WTC11 (cell line): ENCODE data around the gene KIAA1755. TPM values are rescaled to one million over a fixed set of nuclear protein-coding genes. Genes with fewer than 3 reads are reported as not detected.

Source experiments
- ATAC-seq: fragments of 200-7000 bp; cut with Tn5 transposase; 2 replicates; pipeline ENCODE4 v1.10.0; 2021; ENCODE audit warnings: mild to moderate bottlenecking, moderate library complexity
- CTCF ChIA-PET: fragments of 300-600 bp; sonication (Branson Sonifier 250); formaldehyde crosslinking; loops from one replicate; lab custom pipeline; 2021; ENCODE audit warnings: antibody characterized with exemption; lab: Charles Lee
- POLR2A ChIA-PET: fragments of 350-600 bp; sonication (Branson Sonifier 250); formaldehyde crosslinking; loops from one replicate; lab custom pipeline; 2021; ENCODE audit warnings: antibody characterized with exemption; lab: Charles Lee
- DNase-seq: peaks from one replicate; pipeline ENCODE4 v3.0.0; 2021; ENCODE audit warnings: low spot score
- H3K27ac Mint-ChIP-seq: 2 replicates; pipeline ENCODE4 v1.8.0; 2021; ENCODE audit warnings: mixed read lengths
- H3K27me3 Mint-ChIP-seq: 2 replicates; pipeline ENCODE4 v1.8.0; 2021; ENCODE audit warnings: low read depth, mild to moderate bottlenecking, moderate library complexity, mixed read lengths
- H3K36me3 Mint-ChIP-seq: 2 replicates; pipeline ENCODE4 v1.8.0; 2021; ENCODE audit warnings: mixed read lengths
- H3K4me1 Mint-ChIP-seq: 2 replicates; pipeline ENCODE4 v1.8.0; 2022; ENCODE audit warnings: mixed read lengths
- H3K4me3 Mint-ChIP-seq: 2 replicates; pipeline ENCODE4 v1.8.0; 2021; ENCODE audit warnings: mild to moderate bottlenecking, moderate library complexity, mixed read lengths
- H3K9me3 Mint-ChIP-seq: 2 replicates; pipeline ENCODE4 v1.8.0; 2021; ENCODE audit warnings: mixed read lengths
- ELF4 ChIP-seq: sonication (generic); formaldehyde crosslinking; IDR thresholded peaks from 2 replicates; pipeline ENCODE4 v1.8.1; 2022; ENCODE audit warnings: low read depth, mild to moderate bottlenecking, moderate library complexity, missing genetic modification reagents
- HMGA2 ChIP-seq: fragments of 250-450 bp; sonication (Bioruptor Pico); IDR thresholded peaks from 2 replicates; pipeline ENCODE4 v1.4.0; 2021; ENCODE audit warnings: mild to moderate bottlenecking, moderate library complexity
- JUN ChIP-seq: sonication (generic); formaldehyde crosslinking; IDR thresholded peaks from 2 replicates; pipeline ENCODE4 v1.8.0; 2023; ENCODE audit warnings: mild to moderate bottlenecking, missing genetic modification reagents
- KAT7 ChIP-seq: sonication (generic); formaldehyde crosslinking; IDR thresholded peaks from 2 replicates; pipeline ENCODE4 v1.8.1; 2023; ENCODE audit warnings: missing genetic modification reagents, mild to moderate bottlenecking, borderline replicate concordance
- PRRX2 ChIP-seq: fragments of 250-450 bp; sonication (Bioruptor Pico); IDR thresholded peaks from 2 replicates; pipeline ENCODE4 v1.8.0; 2021; ENCODE audit warnings: mild to moderate bottlenecking
- RORB ChIP-seq: fragments of 250-450 bp; sonication (Bioruptor Pico); IDR thresholded peaks from 2 replicates; pipeline ENCODE4 v1.9.0; 2021; ENCODE audit warnings: mild to moderate bottlenecking
- SP1 ChIP-seq: sonication (generic); formaldehyde crosslinking; conservative IDR thresholded peaks from 2 replicates; pipeline ENCODE4 v1.8.1; 2022; ENCODE audit warnings: missing genetic modification reagents
- ZBTB21 ChIP-seq: sonication (generic); formaldehyde crosslinking; IDR thresholded peaks from 2 replicates; pipeline ENCODE4 v1.8.1; 2023; ENCODE audit warnings: mild to moderate bottlenecking, missing genetic modification reagents, borderline replicate concordance
- ZNF317 ChIP-seq: sonication (generic); formaldehyde crosslinking; IDR thresholded peaks from 2 replicates; pipeline ENCODE4 v1.8.1; 2023; ENCODE audit warnings: low read depth, mild to moderate bottlenecking, moderate library complexity, missing genetic modification reagents, borderline replicate concordance
- ZNF416 ChIP-seq: fragments of 250-450 bp; sonication (Bioruptor Pico); IDR thresholded peaks from 2 replicates; pipeline ENCODE4 v1.9.0; 2021; ENCODE audit warnings: mild to moderate bottlenecking, inconsistent platforms
- total RNA-seq: library from RNA; stranded (reverse); gene quantifications from 3 replicates; pipeline ENCODE4 v1.2.3, GENCODE V29; 2021
- TF ChIP-seq, protein P1 (sequence below): sonication (generic); formaldehyde crosslinking; IDR thresholded peaks from 2 replicates; pipeline ENCODE4 v1.8.0; 2022; ENCODE audit warnings: missing genetic modification reagents
- TF ChIP-seq, protein P2 (sequence below): fragments of 250-450 bp; sonication (Bioruptor Pico); IDR thresholded peaks from 2 replicates; pipeline ENCODE4 v1.9.0; 2021; ENCODE audit warnings: mild to moderate bottlenecking
- TF ChIP-seq, protein P3 (sequence below): sonication (generic); formaldehyde crosslinking; IDR thresholded peaks from 2 replicates; pipeline ENCODE4 v1.8.1; 2022; ENCODE audit warnings: low read depth, mild to moderate bottlenecking, moderate library complexity, missing genetic modification reagents, borderline replicate concordance
- TF ChIP-seq, protein P4 (sequence below): sonication (generic); formaldehyde crosslinking; IDR thresholded peaks from 2 replicates; pipeline ENCODE4 v1.8.1; 2022; ENCODE audit warnings: low read depth, missing genetic modification reagents, borderline replicate concordance
- TF ChIP-seq, protein P5 (sequence below): sonication (generic); formaldehyde crosslinking; IDR thresholded peaks from 2 replicates; pipeline ENCODE4 v1.8.1; 2023; ENCODE audit warnings: mild to moderate bottlenecking, missing genetic modification reagents, moderate library complexity
- TF ChIP-seq, protein P6 (sequence below): sonication (generic); formaldehyde crosslinking; IDR thresholded peaks from 2 replicates; pipeline ENCODE4 v1.8.1; 2022; ENCODE audit warnings: mild to moderate bottlenecking, missing genetic modification reagents, moderate library complexity, borderline replicate concordance
- TF ChIP-seq, protein P7 (sequence below): sonication (generic); formaldehyde crosslinking; IDR thresholded peaks from 2 replicates; pipeline ENCODE4 v1.8.1; 2022; ENCODE audit warnings: missing genetic modification reagents, borderline replicate concordance
- TF ChIP-seq, protein P8 (sequence below): sonication (generic); formaldehyde crosslinking; IDR thresholded peaks from 2 replicates; pipeline ENCODE4 v1.8.0; 2023; ENCODE audit warnings: missing genetic modification reagents

Gene KIAA1755
- total RNA-seq, 1 experiment from 2014 or later, result 0.50 TPM

DNA sequence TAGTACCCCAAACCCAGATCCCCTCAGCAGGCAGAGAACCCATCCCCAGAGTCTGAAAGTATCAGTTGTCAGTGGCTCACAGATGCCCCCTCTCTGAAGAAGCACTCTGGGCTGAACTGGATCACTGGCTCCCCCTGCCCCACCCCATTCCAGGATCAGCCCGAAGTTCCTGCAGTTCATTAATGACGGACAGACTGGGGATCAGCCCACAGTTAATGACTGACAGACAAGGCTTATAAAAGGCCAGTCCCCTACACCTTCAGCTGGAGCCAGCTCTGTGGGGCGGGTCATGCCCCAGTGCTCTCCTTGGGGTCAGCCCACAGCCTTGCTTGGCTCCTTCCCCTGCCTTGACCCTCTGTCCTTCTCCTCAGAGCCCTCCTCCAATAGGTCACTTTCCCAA is 21.7 kb downstream of the KIAA1755 start (continued):
- TF ChIP-seq, protein P1, sequence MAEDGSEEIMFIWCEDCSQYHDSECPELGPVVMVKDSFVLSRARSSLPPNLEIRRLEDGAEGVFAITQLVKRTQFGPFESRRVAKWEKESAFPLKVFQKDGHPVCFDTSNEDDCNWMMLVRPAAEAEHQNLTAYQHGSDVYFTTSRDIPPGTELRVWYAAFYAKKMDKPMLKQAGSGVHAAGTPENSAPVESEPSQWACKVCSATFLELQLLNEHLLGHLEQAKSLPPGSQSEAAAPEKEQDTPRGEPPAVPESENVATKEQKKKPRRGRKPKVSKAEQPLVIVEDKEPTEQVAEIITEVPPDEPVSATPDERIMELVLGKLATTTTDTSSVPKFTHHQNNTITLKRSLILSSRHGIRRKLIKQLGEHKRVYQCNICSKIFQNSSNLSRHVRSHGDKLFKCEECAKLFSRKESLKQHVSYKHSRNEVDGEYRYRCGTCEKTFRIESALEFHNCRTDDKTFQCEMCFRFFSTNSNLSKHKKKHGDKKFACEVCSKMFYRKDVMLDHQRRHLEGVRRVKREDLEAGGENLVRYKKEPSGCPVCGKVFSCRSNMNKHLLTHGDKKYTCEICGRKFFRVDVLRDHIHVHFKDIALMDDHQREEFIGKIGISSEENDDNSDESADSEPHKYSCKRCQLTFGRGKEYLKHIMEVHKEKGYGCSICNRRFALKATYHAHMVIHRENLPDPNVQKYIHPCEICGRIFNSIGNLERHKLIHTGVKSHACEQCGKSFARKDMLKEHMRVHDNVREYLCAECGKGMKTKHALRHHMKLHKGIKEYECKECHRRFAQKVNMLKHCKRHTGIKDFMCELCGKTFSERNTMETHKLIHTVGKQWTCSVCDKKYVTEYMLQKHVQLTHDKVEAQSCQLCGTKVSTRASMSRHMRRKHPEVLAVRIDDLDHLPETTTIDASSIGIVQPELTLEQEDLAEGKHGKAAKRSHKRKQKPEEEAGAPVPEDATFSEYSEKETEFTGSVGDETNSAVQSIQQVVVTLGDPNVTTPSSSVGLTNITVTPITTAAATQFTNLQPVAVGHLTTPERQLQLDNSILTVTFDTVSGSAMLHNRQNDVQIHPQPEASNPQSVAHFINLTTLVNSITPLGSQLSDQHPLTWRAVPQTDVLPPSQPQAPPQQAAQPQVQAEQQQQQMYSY (CRISPR knock-in tag), result no peak
- no peak for TF ChIP-seq RORB (CRISPR knock-in tag)
- TF ChIP-seq ELF4 (CRISPR knock-in tag), result no peak
- no peak for TF ChIP-seq SP1 (CRISPR knock-in tag)
- TF ChIP-seq, protein P2, sequence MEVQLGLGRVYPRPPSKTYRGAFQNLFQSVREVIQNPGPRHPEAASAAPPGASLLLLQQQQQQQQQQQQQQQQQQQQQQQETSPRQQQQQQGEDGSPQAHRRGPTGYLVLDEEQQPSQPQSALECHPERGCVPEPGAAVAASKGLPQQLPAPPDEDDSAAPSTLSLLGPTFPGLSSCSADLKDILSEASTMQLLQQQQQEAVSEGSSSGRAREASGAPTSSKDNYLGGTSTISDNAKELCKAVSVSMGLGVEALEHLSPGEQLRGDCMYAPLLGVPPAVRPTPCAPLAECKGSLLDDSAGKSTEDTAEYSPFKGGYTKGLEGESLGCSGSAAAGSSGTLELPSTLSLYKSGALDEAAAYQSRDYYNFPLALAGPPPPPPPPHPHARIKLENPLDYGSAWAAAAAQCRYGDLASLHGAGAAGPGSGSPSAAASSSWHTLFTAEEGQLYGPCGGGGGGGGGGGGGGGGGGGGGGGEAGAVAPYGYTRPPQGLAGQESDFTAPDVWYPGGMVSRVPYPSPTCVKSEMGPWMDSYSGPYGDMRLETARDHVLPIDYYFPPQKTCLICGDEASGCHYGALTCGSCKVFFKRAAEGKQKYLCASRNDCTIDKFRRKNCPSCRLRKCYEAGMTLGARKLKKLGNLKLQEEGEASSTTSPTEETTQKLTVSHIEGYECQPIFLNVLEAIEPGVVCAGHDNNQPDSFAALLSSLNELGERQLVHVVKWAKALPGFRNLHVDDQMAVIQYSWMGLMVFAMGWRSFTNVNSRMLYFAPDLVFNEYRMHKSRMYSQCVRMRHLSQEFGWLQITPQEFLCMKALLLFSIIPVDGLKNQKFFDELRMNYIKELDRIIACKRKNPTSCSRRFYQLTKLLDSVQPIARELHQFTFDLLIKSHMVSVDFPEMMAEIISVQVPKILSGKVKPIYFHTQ (CRISPR knock-in tag), result no peak
- TF ChIP-seq, all 79 proteins: peak for 0

DNA sequence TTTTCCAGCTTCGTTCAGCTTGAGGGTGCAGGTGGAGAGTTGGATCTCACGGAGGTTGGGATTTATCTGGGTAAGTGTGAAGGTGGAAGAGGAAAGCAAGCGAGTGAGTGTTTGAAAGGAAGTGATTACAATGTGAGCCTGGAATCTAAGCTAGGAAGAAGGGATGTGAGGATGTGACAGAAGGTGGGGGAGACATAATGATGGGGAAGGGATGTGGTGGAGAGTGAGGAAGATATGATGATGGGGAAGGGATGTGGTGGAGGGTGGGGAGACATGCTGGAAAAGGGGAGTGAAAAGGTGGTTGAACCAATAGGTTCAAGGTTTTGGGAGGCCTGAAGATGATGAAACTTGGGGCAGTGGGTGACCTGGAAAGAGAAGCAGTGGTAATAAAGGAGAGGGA is 23.2 kb downstream of the KIAA1755 start:
- Mint-ChIP-seq H3K9me3 (peaks cover 16% of the 10 kb centered on the region), H3K4me1 (no peaks in the 10 kb centered on the region), H3K36me3 (peaks cover 6% of the 10 kb centered on the region), H3K27me3 (peaks cover 23% of the 10 kb centered on the region), H3K27ac (no peak overlapping the region), H3K4me3 (no peak overlapping the region)
- ATAC-seq, result no peak
- TF ChIP-seq PRRX2 (no peak), ZNF416 (no peak), ZNF317 (CRISPR knock-in tag) (no peak), KAT7 (CRISPR knock-in tag) (no peak), HMGA2 (CRISPR knock-in tag) (no peak), ZBTB21 (no peak), JUN (CRISPR knock-in tag) (no peak)
- TF ChIP-seq, protein P3, sequence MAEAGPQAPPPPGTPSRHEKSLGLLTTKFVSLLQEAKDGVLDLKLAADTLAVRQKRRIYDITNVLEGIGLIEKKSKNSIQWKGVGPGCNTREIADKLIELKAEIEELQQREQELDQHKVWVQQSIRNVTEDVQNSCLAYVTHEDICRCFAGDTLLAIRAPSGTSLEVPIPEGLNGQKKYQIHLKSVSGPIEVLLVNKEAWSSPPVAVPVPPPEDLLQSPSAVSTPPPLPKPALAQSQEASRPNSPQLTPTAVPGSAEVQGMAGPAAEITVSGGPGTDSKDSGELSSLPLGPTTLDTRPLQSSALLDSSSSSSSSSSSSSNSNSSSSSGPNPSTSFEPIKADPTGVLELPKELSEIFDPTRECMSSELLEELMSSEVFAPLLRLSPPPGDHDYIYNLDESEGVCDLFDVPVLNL (CRISPR knock-in tag), result no peak
- TF ChIP-seq, protein P4, sequence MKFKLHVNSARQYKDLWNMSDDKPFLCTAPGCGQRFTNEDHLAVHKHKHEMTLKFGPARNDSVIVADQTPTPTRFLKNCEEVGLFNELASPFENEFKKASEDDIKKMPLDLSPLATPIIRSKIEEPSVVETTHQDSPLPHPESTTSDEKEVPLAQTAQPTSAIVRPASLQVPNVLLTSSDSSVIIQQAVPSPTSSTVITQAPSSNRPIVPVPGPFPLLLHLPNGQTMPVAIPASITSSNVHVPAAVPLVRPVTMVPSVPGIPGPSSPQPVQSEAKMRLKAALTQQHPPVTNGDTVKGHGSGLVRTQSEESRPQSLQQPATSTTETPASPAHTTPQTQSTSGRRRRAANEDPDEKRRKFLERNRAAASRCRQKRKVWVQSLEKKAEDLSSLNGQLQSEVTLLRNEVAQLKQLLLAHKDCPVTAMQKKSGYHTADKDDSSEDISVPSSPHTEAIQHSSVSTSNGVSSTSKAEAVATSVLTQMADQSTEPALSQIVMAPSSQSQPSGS (CRISPR knock-in tag), result no peak
- TF ChIP-seq, protein P5, sequence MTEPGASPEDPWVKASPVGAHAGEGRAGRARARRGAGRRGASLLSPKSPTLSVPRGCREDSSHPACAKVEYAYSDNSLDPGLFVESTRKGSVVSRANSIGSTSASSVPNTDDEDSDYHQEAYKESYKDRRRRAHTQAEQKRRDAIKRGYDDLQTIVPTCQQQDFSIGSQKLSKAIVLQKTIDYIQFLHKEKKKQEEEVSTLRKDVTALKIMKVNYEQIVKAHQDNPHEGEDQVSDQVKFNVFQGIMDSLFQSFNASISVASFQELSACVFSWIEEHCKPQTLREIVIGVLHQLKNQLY (CRISPR knock-in tag), result no peak
- TF ChIP-seq, protein P6, sequence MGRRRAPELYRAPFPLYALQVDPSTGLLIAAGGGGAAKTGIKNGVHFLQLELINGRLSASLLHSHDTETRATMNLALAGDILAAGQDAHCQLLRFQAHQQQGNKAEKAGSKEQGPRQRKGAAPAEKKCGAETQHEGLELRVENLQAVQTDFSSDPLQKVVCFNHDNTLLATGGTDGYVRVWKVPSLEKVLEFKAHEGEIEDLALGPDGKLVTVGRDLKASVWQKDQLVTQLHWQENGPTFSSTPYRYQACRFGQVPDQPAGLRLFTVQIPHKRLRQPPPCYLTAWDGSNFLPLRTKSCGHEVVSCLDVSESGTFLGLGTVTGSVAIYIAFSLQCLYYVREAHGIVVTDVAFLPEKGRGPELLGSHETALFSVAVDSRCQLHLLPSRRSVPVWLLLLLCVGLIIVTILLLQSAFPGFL, result no peak
- TF ChIP-seq, protein P7, sequence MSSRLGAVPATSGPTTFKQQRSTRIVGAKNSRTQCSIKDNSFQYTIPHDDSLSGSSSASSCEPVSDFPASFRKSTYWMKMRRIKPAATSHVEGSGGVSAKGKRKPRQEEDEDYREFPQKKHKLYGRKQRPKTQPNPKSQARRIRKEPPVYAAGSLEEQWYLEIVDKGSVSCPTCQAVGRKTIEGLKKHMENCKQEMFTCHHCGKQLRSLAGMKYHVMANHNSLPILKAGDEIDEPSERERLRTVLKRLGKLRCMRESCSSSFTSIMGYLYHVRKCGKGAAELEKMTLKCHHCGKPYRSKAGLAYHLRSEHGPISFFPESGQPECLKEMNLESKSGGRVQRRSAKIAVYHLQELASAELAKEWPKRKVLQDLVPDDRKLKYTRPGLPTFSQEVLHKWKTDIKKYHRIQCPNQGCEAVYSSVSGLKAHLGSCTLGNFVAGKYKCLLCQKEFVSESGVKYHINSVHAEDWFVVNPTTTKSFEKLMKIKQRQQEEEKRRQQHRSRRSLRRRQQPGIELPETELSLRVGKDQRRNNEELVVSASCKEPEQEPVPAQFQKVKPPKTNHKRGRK (CRISPR knock-in tag), result no peak
- TF ChIP-seq, protein P8, sequence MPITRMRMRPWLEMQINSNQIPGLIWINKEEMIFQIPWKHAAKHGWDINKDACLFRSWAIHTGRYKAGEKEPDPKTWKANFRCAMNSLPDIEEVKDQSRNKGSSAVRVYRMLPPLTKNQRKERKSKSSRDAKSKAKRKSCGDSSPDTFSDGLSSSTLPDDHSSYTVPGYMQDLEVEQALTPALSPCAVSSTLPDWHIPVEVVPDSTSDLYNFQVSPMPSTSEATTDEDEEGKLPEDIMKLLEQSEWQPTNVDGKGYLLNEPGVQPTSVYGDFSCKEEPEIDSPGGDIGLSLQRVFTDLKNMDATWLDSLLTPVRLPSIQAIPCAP (CRISPR knock-in tag), result no peak
- ChIA-PET POLR2A (no interaction called here), CTCF (interaction anchor here (1.1 kb wide), 1 partner anchor 16 kb away, joined by 3 read pairs; no protein-coding TSS in a partner anchor)
- DNase-seq, result no peak
